ENCODE data around the gene NELFCD. TPM values are rescaled to one million over a fixed set of nuclear protein-coding genes. Genes with fewer than 3 reads are reported as not detected.
A peak's percentile ranks its signal among the peaks of the same experiment; 100 is the strongest.

The NELFCD gene
- total RNA-seq, 1 donor from 2014 or later = 37.6 TPM

DNA sequence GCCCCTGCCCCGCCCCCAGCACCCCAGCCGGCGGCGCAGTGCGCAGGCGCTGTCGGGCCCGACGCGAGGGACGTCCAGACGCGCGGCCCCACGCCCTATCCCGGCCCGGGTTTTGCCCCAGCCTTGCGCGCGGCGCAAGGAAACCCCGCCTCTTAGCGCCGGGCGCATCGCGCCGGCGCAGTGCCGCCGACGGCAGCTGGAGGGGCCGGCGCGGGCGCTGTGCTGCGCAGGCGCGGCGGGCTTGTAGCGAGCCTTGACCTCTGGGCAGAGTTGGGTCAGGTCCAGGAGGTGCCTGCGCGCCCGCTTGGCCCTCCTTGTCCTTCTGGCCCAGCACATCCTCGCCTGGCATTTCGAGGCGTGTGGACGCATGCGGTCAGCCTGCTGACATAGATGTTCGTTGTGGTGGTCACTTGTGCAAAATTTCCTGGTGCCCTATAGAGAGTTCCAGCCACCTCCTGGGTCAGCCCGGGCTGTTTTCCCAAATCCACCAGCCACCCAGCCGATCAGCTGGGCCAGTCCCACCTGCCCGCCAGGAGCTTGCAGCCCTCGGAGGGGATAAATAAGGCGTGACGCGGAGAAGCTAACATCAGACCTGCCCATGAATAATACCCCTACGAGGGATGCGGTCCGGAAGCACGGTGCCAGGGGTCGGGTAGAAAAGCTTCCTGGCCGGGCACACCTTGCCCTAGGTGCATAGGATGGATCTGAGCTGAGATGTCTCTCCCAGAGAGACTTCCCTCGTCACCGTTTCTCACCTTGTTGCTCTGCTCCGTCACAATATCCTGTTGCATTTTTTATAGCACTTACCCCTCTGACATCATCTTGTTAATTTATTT, 62.0 kb downstream of the NELFCD start:
- peak overlapping the region; percentile 75 for H3K27ac Mint-ChIP-seq (ENCODE audit: unreplicated experiment)
- DNase-seq (ENCODE audit: low spot score) = peak; percentile 95
- H3K36me3 Mint-ChIP-seq (ENCODE audit: low read depth) = peaks cover 5% of the 10 kb centered on the region
- H3K4me1 Mint-ChIP-seq (ENCODE audit: low read depth) = peaks cover 41% of the 10 kb centered on the region
- TF ChIP-seq, protein P1, sequence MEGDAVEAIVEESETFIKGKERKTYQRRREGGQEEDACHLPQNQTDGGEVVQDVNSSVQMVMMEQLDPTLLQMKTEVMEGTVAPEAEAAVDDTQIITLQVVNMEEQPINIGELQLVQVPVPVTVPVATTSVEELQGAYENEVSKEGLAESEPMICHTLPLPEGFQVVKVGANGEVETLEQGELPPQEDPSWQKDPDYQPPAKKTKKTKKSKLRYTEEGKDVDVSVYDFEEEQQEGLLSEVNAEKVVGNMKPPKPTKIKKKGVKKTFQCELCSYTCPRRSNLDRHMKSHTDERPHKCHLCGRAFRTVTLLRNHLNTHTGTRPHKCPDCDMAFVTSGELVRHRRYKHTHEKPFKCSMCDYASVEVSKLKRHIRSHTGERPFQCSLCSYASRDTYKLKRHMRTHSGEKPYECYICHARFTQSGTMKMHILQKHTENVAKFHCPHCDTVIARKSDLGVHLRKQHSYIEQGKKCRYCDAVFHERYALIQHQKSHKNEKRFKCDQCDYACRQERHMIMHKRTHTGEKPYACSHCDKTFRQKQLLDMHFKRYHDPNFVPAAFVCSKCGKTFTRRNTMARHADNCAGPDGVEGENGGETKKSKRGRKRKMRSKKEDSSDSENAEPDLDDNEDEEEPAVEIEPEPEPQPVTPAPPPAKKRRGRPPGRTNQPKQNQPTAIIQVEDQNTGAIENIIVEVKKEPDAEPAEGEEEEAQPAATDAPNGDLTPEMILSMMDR (IDR thresholded peaks at IDR 0.05) = no peak
- no peaks in the 10 kb centered on the region for H3K9me3 Mint-ChIP-seq (ENCODE audit: low read depth)
- H3K4me3 Mint-ChIP-seq (ENCODE audit: unreplicated experiment) = peak overlapping the region; percentile 84
- H3K27me3 Mint-ChIP-seq (ENCODE audit: low read depth) = no peaks in the 10 kb centered on the region

DNA sequence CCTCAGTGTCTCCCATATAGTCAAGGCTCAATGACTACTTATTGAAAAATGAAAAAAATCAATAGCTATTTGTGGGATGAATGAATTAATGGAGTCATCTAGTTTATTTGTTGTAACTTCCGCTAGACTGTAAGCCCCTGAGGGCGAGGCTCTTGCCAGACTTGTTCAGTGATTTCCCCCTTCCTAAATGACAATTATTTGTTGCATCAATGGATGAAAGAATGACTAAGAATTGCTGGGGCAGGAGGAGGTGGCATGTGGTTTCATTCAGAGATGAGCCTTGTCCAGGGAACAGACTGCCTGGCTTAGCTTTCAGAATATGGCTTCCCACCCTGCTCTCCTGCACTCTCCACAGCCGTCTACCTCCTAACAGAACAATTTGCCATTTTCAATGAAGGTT, 62.6 kb downstream of the NELFCD start:
- H3K36me3 Mint-ChIP-seq (ENCODE audit: low read depth) = peaks cover 5% of the 10 kb centered on the region
- no peak overlapping the region for H3K4me3 Mint-ChIP-seq (ENCODE audit: unreplicated experiment)
- H3K4me1 Mint-ChIP-seq (ENCODE audit: low read depth) = peaks cover 46% of the 10 kb centered on the region
- H3K27ac Mint-ChIP-seq (ENCODE audit: unreplicated experiment) = no peak overlapping the region
- H3K27me3 Mint-ChIP-seq (ENCODE audit: low read depth) = no peaks in the 10 kb centered on the region
- DNase-seq (ENCODE audit: low spot score) = no peak
- TF ChIP-seq, protein P1 (IDR thresholded peaks at IDR 0.05) = no peak
- H3K9me3 Mint-ChIP-seq (ENCODE audit: low read depth) = no peaks in the 10 kb centered on the region

DNA sequence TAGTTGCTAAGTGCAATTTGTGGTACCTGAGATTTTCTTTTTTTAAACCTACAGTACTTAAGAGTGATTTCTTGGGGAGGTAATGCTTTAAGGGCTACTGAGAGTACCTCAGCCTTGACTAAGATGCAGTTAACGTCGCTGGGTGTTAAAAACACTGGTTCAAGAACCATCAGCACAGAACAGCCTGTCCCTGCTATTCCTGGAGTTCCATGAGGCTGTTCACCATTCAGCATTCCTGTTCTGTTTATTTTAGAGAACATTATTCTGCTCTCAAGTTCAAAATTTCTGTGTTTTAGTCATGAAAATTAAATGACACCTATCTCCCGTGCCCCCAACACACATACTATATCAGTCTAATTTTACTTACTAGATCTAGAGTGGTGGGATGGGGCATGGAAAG, 63.2 kb downstream of the NELFCD start:
- peaks cover 42% of the 10 kb centered on the region for H3K4me1 Mint-ChIP-seq (ENCODE audit: low read depth)

More for the DNA sequence above, 63.2 kb downstream of the NELFCD start:
- no peak for DNase-seq (ENCODE audit: low spot score)
- no peak overlapping the region for H3K4me3 Mint-ChIP-seq (ENCODE audit: unreplicated experiment)
- H3K36me3 Mint-ChIP-seq (ENCODE audit: low read depth) = peaks cover 5% of the 10 kb centered on the region
- TF ChIP-seq, protein P1 (IDR thresholded peaks at IDR 0.05) = no peak
- H3K9me3 Mint-ChIP-seq (ENCODE audit: low read depth) = no peaks in the 10 kb centered on the region
- no peak overlapping the region for H3K27ac Mint-ChIP-seq (ENCODE audit: unreplicated experiment)
- no peaks in the 10 kb centered on the region for H3K27me3 Mint-ChIP-seq (ENCODE audit: low read depth)

Other genes with a start within 250 kb of the NELFCD start
- 1.1 to 2.7 TPM (median 1.7 TPM) in 3 replicates for gene GNAS-AS1, start 130.4 kb upstream of the NELFCD start, total RNA-seq
- 1,127 to 1,393 TPM (median 1,374 TPM) in 3 replicates for gene GNAS, start 128.5 kb upstream of the NELFCD start, total RNA-seq
- 19.5 to 101 TPM (median 99.4 TPM) in 3 replicates for gene CTSZ, start 26.0 kb downstream of the NELFCD start, total RNA-seq
- 0.15 TPM in 1 of 3 replicates, not detected in the others for gene TUBB1, start 38.2 kb downstream of the NELFCD start, total RNA-seq
- gene ATP5F1E, start 51.1 kb downstream of the NELFCD start, total RNA-seq = 67.5 to 76.2 TPM (median 67.7 TPM) in 3 replicates
- 38.0 to 44.4 TPM (median 41.1 TPM) in 3 replicates for gene PRELID3B, start 61.5 kb downstream of the NELFCD start, total RNA-seq
- not detected in 3 replicates for gene ZNF831, start 182.6 kb downstream of the NELFCD start, total RNA-seq

All from chondrocyte (in vitro differentiated cells).